Measurements from ENCODE around the gene TP53RK. TPM values are rescaled to one million over a fixed set of nuclear protein-coding genes. Genes with fewer than 3 reads are reported as not detected.

TP53RK gene
- total and polyA plus RNA-seq, 2 of the 13 experiments (the other 11 are each of a cell fraction or from before 2014, with no cell fraction given): 12.9 to 25.5 TPM

- TF ChIP-seq RBM22 (optimal IDR thresholded peaks at IDR 0.05; ENCODE audit: low read length): no peak
- peak; percentile 86 for TF ChIP-seq ZNF318 (CRISPR knock-in tag; IDR thresholded peaks at IDR 0.05)
- no peak; the same call in 1 of the 2 replicates for TF ChIP-seq ESRRA (CRISPR knock-in tag; IDR thresholded peaks at IDR 0.05; ENCODE audit: low read depth)
- no peak for TF ChIP-seq NPAS2 (CRISPR knock-in tag; IDR thresholded peaks at IDR 0.05; ENCODE audit: borderline replicate concordance)
- TF ChIP-seq ZBTB20 (CRISPR knock-in tag; IDR thresholded peaks at IDR 0.05; ENCODE audit: borderline replicate concordance, low read depth): peak; percentile 52; the same call in 1 of the 2 replicates
- no peak for TF ChIP-seq ZNF75D (CRISPR knock-in tag; IDR thresholded peaks at IDR 0.05; ENCODE audit: borderline replicate concordance)
- TF ChIP-seq TFDP1 (CRISPR knock-in tag; IDR thresholded peaks at IDR 0.05; ENCODE audit: borderline replicate concordance): peak; percentile 59; the same call in 1 of the 2 replicates
- TF ChIP-seq ZNF263 (CRISPR knock-in tag; IDR thresholded peaks at IDR 0.05): peak; percentile 49; the same call in 1 of the 2 replicates
- TF ChIP-seq CEBPG (CRISPR knock-in tag; IDR thresholded peaks at IDR 0.05): no peak; the same call in none of the 2 replicates
- TF ChIP-seq PHF21A (CRISPR knock-in tag; IDR thresholded peaks at IDR 0.05): peak; percentile 94
- peak; percentile 79; the same call in 1 of the 2 replicates for TF ChIP-seq PCBP1 (IDR thresholded peaks at IDR 0.05; ENCODE audit: borderline replicate concordance, low read depth, low read length)
- peak; percentile 68; the same call in 1 of the 2 replicates for TF ChIP-seq NR2F2 (IDR thresholded peaks at IDR 0.05; ENCODE audit: borderline replicate concordance, low read depth)
- peak; percentile 20; the same call in 1 of the 2 replicates for TF ChIP-seq ZNF644 (CRISPR knock-in tag; IDR thresholded peaks at IDR 0.05; ENCODE audit: low read depth)
- TF ChIP-seq RARA (CRISPR knock-in tag; IDR thresholded peaks at IDR 0.05): peak; percentile 48
- TF ChIP-seq POLR2AphosphoS2 (IDR thresholded peaks at IDR 0.05; ENCODE audit: low read depth, low read length): no peak
- TF ChIP-seq ZNF563 (CRISPR knock-in tag; IDR thresholded peaks at IDR 0.05): no peak; the same call in 1 of the 2 replicates
- TF ChIP-seq ZNF580 (CRISPR knock-in tag; IDR thresholded peaks at IDR 0.05; ENCODE audit: borderline replicate concordance, low read depth): no peak
- TF ChIP-seq JUNB (CRISPR knock-in tag; IDR thresholded peaks at IDR 0.05; ENCODE audit: borderline replicate concordance): no peak
- peak; percentile 39 for TF ChIP-seq NFYC (CRISPR knock-in tag; IDR thresholded peaks at IDR 0.05)
- TF ChIP-seq NONO (IDR thresholded peaks at IDR 0.05): no peak
- TF ChIP-seq NONO (CRISPR knock-in tag; conservative IDR thresholded peaks at IDR 0.05): peak; percentile 80
Observed at GRCh38 chr20:46638134-46638897, 50.9 kb downstream of the TP53RK start (continued).

Measured in HepG2 (cell line).